ENCODE results near the gene FAM180B.

GRCh38 chr11:47593492-47593933 lies 7.0 kb downstream of the FAM180B start:
- TF ChIP-seq POLR2A (IDR thresholded peaks at IDR 0.05) (no peak), CTCF (IDR thresholded peaks at IDR 0.05) (no peak)
